Measurements from ENCODE around the gene ZNF566.
A peak's percentile ranks its signal among the peaks of the same experiment; 100 is the strongest.

Gene ZNF566

GRCh38 chr19:36441339-36441738, 48.0 kb downstream of the ZNF566 start:
- no peak for DNase-seq (ENCODE audit: low read depth)

- DNase-seq (ENCODE audit: low read depth): no peak
Observed at GRCh38 chr19:36436531-36436930, 52.8 kb downstream of the ZNF566 start.

GRCh38 chr19:36423925-36424324, 65.4 kb downstream of the ZNF566 start:
- DNase-seq (ENCODE audit: low read depth): no peak

GRCh38 chr19:36421749-36422481, 67.4 kb downstream of the ZNF566 start:
- DNase-seq (ENCODE audit: low read depth): no peak

- peak; percentile 1 for DNase-seq (ENCODE audit: low read depth)
Observed at GRCh38 chr19:36420961-36421748, 68.2 kb downstream of the ZNF566 start.

- peak; percentile 37 for DNase-seq (ENCODE audit: low read depth)
Observed at GRCh38 chr19:36418287-36419001, 70.9 kb downstream of the ZNF566 start, which contains the start of gene ZFP82. Gene ZFP82, minus strand, starts transcription at chr19:36418644. Its CDS starts 8,855 bp downstream, at chr19:36409789.

GRCh38 chr19:36417752-36418286, 71.5 kb downstream of the ZNF566 start:
- no peak for DNase-seq (ENCODE audit: low read depth)

- DNase-seq (ENCODE audit: low read depth): no peak
Observed at GRCh38 chr19:36409841-36410240, 79.5 kb downstream of the ZNF566 start.

GRCh38 chr19:36408101-36408500, 81.3 kb downstream of the ZNF566 start:
- DNase-seq (ENCODE audit: low read depth): no peak

GRCh38 chr19:36404498-36404897, 84.9 kb downstream of the ZNF566 start:
- no peak for DNase-seq (ENCODE audit: low read depth)

GRCh38 chr19:36401475-36401874, 87.9 kb downstream of the ZNF566 start:
- no peak for DNase-seq (ENCODE audit: low read depth)

GRCh38 chr19:36398571-36398970, 90.8 kb downstream of the ZNF566 start:
- DNase-seq (ENCODE audit: low read depth): no peak
